ENCODE measurements around the gene GPR161. TPM values are rescaled to one million over a fixed set of nuclear protein-coding genes. Genes with fewer than 3 reads are reported as not detected.

Gene GPR161
- total RNA-seq, 4 donors from 2014 or later: 19.5 to 46.7 (median 22.9) TPM

- no peaks in the 10 kb centered on the region for H3K9me3 ChIP-seq
- H3K27me3 ChIP-seq: no peaks in the 10 kb centered on the region
- peaks cover 0 to 31% (median 3%) of the 10 kb centered on the region in 4 donors for H3K36me3 ChIP-seq
- no peak for DNase-seq (ENCODE audit: extremely low spot score)
- peaks cover 5 to 8% (median 6%) of the 10 kb centered on the region in 4 donors for H3K4me1 ChIP-seq
- intact Hi-C loops (cut with DNase I): no loop called here
- 91% methylated on average over 3 of the region's 6 CpGs for WGBS
- TF ChIP-seq EP300 (IDR thresholded peaks at IDR 0.05): no peak
- TF ChIP-seq POLR2A (IDR thresholded peaks at IDR 0.05; ENCODE audit: low read depth): no peak
- no peak for TF ChIP-seq CTCF (IDR thresholded peaks at IDR 0.05)
- no peak for TF ChIP-seq POLR2AphosphoS5 (IDR thresholded peaks at IDR 0.05)
- H3K27ac ChIP-seq (replicated peaks in 1 of 4): no peak overlapping the region
- no peak overlapping the region for H3K4me3 ChIP-seq
Measured at GRCh38 chr1:168116327-168116799, 20.4 kb downstream of the GPR161 start.

GRCh38 chr1:168114845-168115244, 21.9 kb downstream of the GPR161 start:
- Histone ChIP-seq H3K9me3 (no peaks in the 10 kb centered on the region), H3K27me3 (no peaks in the 10 kb centered on the region), H3K27ac (replicated peaks in 1 of 4) (no peak overlapping the region), H3K4me1 (no peaks in the 10 kb centered on the region), H3K36me3 (peaks cover 0 to 31% (median 3%) of the 10 kb centered on the region in 4 donors), H3K4me3 (no peak overlapping the region)
- intact Hi-C loops (cut with DNase I): no loop called here
- TF ChIP-seq POLR2A (IDR thresholded peaks at IDR 0.05; ENCODE audit: low read depth) (no peak), POLR2AphosphoS5 (IDR thresholded peaks at IDR 0.05) (no peak), CTCF (IDR thresholded peaks at IDR 0.05) (no peak), EP300 (IDR thresholded peaks at IDR 0.05) (no peak)
- DNase-seq (ENCODE audit: extremely low spot score): no peak
- WGBS: 70% methylated on average over 6 of the region's 6 CpGs

- 89% methylated on average over 6 of the region's 6 CpGs for WGBS
- intact Hi-C loops (cut with DNase I): no loop called here
- Histone ChIP-seq H3K4me1 (no peaks in the 10 kb centered on the region), H3K4me3 (no peak overlapping the region), H3K36me3 (peaks cover 0 to 33% (median 5%) of the 10 kb centered on the region in 4 donors), H3K27me3 (no peaks in the 10 kb centered on the region), H3K9me3 (no peaks in the 10 kb centered on the region), H3K27ac (replicated peaks in 1 of 4) (no peak overlapping the region)
- TF ChIP-seq CTCF (IDR thresholded peaks at IDR 0.05) (no peak), POLR2AphosphoS5 (IDR thresholded peaks at IDR 0.05) (no peak), EP300 (IDR thresholded peaks at IDR 0.05) (no peak), POLR2A (IDR thresholded peaks at IDR 0.05; ENCODE audit: low read depth) (no peak)
- no peak for DNase-seq (ENCODE audit: extremely low spot score)
Measured at GRCh38 chr1:168112673-168113305, 23.9 kb downstream of the GPR161 start.

GRCh38 chr1:168110896-168111545, 25.7 kb downstream of the GPR161 start:
- no peak for DNase-seq (ENCODE audit: extremely low spot score)
- no peaks in the 10 kb centered on the region for H3K27me3 ChIP-seq
- TF ChIP-seq POLR2A (IDR thresholded peaks at IDR 0.05; ENCODE audit: low read depth) (no peak), POLR2AphosphoS5 (IDR thresholded peaks at IDR 0.05) (no peak), EP300 (IDR thresholded peaks at IDR 0.05) (no peak), CTCF (IDR thresholded peaks at IDR 0.05) (no peak)
- 80% methylated on average over 7 of the region's 7 CpGs for WGBS
- intact Hi-C loops (cut with DNase I): no loop called here
- no peaks in the 10 kb centered on the region for H3K4me1 ChIP-seq
- H3K4me3 ChIP-seq: no peak overlapping the region
- no peaks in the 10 kb centered on the region for H3K9me3 ChIP-seq
- H3K27ac ChIP-seq (replicated peaks in 1 of 4): no peak overlapping the region
- peaks cover 0 to 15% (median 5%) of the 10 kb centered on the region in 4 donors for H3K36me3 ChIP-seq

All from esophagus muscularis mucosa (tissue), 4 donors.